ENCODE measurements around the gene SLC25A5. TPM values are rescaled to one million over a fixed set of nuclear protein-coding genes. Genes with fewer than 3 reads are reported as not detected.

The SLC25A5 gene
- total RNA-seq, 1 donor from 2014 or later = 153 TPM

- Mint-ChIP-seq H3K4me3 (ENCODE audit: unreplicated experiment) (peak overlapping the region; percentile 79), H3K4me1 (ENCODE audit: low read depth) (peaks cover 11% of the 10 kb centered on the region), H3K27me3 (ENCODE audit: low read depth) (no peaks in the 10 kb centered on the region), H3K27ac (ENCODE audit: unreplicated experiment) (no peak overlapping the region), H3K36me3 (ENCODE audit: low read depth) (peaks cover 3% of the 10 kb centered on the region), H3K9me3 (ENCODE audit: low read depth) (peaks cover 6% of the 10 kb centered on the region)
- no peak for DNase-seq (ENCODE audit: low spot score)
- TF ChIP-seq, protein P1, sequence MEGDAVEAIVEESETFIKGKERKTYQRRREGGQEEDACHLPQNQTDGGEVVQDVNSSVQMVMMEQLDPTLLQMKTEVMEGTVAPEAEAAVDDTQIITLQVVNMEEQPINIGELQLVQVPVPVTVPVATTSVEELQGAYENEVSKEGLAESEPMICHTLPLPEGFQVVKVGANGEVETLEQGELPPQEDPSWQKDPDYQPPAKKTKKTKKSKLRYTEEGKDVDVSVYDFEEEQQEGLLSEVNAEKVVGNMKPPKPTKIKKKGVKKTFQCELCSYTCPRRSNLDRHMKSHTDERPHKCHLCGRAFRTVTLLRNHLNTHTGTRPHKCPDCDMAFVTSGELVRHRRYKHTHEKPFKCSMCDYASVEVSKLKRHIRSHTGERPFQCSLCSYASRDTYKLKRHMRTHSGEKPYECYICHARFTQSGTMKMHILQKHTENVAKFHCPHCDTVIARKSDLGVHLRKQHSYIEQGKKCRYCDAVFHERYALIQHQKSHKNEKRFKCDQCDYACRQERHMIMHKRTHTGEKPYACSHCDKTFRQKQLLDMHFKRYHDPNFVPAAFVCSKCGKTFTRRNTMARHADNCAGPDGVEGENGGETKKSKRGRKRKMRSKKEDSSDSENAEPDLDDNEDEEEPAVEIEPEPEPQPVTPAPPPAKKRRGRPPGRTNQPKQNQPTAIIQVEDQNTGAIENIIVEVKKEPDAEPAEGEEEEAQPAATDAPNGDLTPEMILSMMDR (IDR thresholded peaks at IDR 0.05) = no peak
Measured at GRCh38 chrX:119467433-119467832, 811 bp upstream of the SLC25A5 start.

DNA sequence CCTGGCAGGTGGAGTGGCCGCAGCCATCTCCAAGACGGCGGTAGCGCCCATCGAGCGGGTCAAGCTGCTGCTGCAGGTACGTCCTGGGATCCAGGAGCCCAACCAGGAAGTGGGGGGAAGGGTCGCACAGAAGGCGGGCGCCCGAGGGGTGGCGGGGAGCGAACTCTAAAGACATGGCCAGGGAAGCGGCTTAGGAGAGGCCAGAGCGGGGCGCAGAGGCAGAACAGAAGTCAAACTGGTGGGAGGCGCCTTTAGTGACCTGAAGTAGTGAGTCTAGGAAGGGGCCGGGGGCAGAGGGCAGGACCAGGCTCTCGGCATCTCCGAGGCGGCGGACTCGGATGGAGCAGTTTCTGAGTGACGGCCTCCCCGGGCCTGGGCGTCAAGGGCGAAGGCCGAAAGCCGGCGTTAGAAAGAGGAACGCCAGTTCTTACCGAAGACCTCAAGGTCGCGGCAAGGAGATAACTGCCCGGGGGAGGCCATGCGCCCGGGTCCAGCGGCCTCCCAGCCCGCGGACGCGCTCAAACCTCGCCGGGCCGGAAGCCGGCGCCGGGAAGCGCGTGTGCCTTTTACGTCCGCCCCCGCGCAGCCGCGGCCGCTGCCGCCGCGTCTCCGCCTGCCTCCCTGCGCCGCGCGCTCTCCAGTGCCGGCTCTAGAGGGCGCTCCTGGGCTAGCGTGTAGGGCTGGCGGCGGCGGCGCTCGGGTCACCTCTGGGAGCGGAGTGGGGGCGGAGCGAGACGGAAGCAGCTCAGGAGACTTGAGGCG, 488 bp downstream of the SLC25A5 start:
- TF ChIP-seq, protein P1 (IDR thresholded peaks at IDR 0.05) = peak; percentile 82
- H3K9me3 Mint-ChIP-seq (ENCODE audit: low read depth) = peaks cover 5% of the 10 kb centered on the region
- DNase-seq (ENCODE audit: low spot score) = peak; percentile 94
- H3K4me1 Mint-ChIP-seq (ENCODE audit: low read depth) = peaks cover 11% of the 10 kb centered on the region
- H3K4me3 Mint-ChIP-seq (ENCODE audit: unreplicated experiment) = peak overlapping the region; percentile 79
- H3K27me3 Mint-ChIP-seq (ENCODE audit: low read depth) = no peaks in the 10 kb centered on the region
- peak overlapping the region; percentile 87 for H3K27ac Mint-ChIP-seq (ENCODE audit: unreplicated experiment)
- H3K36me3 Mint-ChIP-seq (ENCODE audit: low read depth) = peaks cover 3% of the 10 kb centered on the region

DNA sequence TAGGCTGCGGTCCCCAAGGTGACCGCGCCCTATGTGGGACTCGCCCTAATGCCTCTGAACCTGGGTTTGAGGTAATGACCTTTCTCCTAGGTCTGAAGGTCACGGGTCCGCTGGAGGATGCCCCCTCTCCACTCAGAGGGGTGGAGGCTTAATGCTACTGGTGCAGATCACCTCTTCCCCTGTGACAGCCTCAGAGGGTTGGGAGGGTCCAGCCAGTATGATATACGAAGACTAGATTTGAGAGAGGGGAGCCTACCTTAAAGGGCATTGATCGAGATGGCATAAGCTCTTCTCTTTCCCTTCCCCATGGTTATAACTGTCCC, 1.0 kb downstream of the SLC25A5 start:
- Mint-ChIP-seq H3K27ac (ENCODE audit: unreplicated experiment) (peak overlapping the region; percentile 70), H3K27me3 (ENCODE audit: low read depth) (no peaks in the 10 kb centered on the region), H3K4me3 (ENCODE audit: unreplicated experiment) (peak overlapping the region; percentile 79), H3K36me3 (ENCODE audit: low read depth) (peaks cover 3% of the 10 kb centered on the region), H3K9me3 (ENCODE audit: low read depth) (peaks cover 3% of the 10 kb centered on the region), H3K4me1 (ENCODE audit: low read depth) (peaks cover 11% of the 10 kb centered on the region)
- no peak for DNase-seq (ENCODE audit: low spot score)
- TF ChIP-seq, protein P1 (IDR thresholded peaks at IDR 0.05) = peak; percentile 47

DNA sequence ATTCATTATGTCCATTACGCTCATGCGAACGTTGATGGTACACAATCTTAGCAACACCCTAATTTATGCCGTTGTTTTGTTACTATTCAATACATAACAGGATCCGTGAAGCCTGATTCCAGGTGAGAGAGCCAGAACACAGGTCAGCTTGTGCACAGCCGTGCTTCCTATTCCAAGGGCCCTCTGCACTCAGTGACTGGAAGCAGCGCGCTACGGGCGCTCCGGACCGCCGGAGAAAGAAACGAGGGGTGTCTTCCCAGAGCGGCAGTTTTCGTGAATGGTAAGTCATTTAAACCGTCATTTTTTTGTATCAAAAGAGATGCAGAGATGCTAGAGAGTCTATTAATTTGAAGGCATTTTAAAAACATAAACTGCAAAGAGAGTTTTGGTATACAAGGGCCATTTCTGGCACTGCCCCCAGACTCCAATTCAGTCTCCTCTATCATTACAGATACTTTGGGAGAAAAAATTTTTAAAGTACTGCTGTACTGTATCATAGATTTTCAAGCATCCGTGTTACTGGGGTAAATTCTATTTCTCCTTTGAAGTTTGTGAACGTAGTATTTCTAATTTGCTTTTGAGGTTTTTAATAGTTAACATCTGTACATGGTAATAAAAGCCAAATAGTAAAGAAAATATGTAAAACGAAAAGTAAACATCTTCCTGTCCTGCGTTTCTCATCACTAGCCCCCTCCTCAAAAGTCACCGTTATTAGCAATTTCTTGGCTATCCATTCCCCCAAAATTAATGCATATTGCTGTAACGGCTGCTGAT, 6.6 kb downstream of the SLC25A5 start:
- Mint-ChIP-seq H3K27ac (ENCODE audit: unreplicated experiment) (no peak overlapping the region), H3K4me1 (ENCODE audit: low read depth) (peaks cover 12% of the 10 kb centered on the region), H3K9me3 (ENCODE audit: low read depth) (peaks cover 2% of the 10 kb centered on the region), H3K4me3 (ENCODE audit: unreplicated experiment) (no peak overlapping the region), H3K27me3 (ENCODE audit: low read depth) (no peaks in the 10 kb centered on the region), H3K36me3 (ENCODE audit: low read depth) (peaks cover 3% of the 10 kb centered on the region)
- TF ChIP-seq, protein P1 (IDR thresholded peaks at IDR 0.05) = no peak
- DNase-seq (ENCODE audit: low spot score) = no peak

DNA sequence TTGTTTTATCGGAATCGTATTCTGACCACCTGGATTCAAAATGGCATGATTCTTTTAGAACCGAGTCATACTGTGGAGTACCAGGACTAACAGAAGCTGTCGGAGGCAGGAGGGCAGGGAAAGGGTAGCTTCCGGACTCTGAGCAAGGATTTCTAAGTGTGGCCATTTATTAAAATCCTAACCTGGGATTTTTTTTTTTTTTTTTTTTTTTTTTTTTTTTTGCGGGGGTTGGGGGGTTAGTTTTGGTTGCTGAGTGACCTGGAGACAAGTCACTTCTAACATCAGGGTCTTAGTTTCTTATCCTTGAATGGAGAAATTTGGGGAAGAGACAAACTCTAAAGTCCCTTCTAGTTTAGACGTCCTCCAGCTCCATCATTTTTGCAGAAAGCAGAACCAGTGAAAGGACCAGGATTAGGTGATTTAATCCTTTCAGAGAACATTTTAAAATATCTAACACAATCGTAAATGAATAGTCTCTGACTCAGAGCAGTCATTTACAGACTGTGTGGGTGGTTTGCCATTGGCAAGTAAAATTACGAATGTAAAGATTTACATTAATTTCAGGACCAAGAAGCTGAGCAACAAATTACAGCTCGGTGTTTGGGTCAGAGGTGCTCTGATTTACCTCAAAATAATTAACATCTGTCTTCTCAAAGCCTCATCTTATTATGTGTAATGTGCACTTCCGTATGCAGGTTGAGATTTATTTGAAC, 7.3 kb downstream of the SLC25A5 start:
- TF ChIP-seq, protein P1 (IDR thresholded peaks at IDR 0.05) = no peak
- no peak for DNase-seq (ENCODE audit: low spot score)
- Mint-ChIP-seq H3K27ac (ENCODE audit: unreplicated experiment) (no peak overlapping the region), H3K4me1 (ENCODE audit: low read depth) (peaks cover 9% of the 10 kb centered on the region), H3K9me3 (ENCODE audit: low read depth) (no peaks in the 10 kb centered on the region), H3K27me3 (ENCODE audit: low read depth) (no peaks in the 10 kb centered on the region), H3K4me3 (ENCODE audit: unreplicated experiment) (no peak overlapping the region), H3K36me3 (ENCODE audit: low read depth) (peaks cover 3% of the 10 kb centered on the region)
